Measurements from ENCODE around the gene INSYN2B. TPM values are rescaled to one million over a fixed set of nuclear protein-coding genes. Genes with fewer than 3 reads are reported as not detected.

Gene INSYN2B
- total and polyA plus RNA-seq, 7 experiments from 2014 or later = 0.08 to 0.12 TPM; not detected in 5

- ATAC-seq (no peak), DNase-seq (no peak)
- Mint-ChIP-seq H3K4me1 (peaks cover 0 to 8% (median 0%) of the 10 kb centered on the region in 7 donors), H3K27me3 (no peaks in the 10 kb centered on the region), H3K36me3 (peaks cover 24 to 74% (median 50%) of the 10 kb centered on the region in 5 donors), H3K9me3 (no peaks in the 10 kb centered on the region), H3K27ac (peak overlapping the region in 1 of 9 donors; percentile 27), H3K4me3 (no peak overlapping the region)
- Histone ChIP-seq H3K36me3 (ENCODE audit: control insufficient read depth in 2 of 3, insufficient read depth in 3 of 3, low read length in 3 of 3) (peaks cover 11 to 73% (median 18%) of the 10 kb centered on the region in 3 experiments), H3K4me1 (ENCODE audit: control insufficient read depth in 2 of 2, insufficient read depth in 2 of 2, low read length in 2 of 2) (no peaks in the 10 kb centered on the region), H3K4me3 (ENCODE audit: low read length) (no peak overlapping the region), H3K27me3 (ENCODE audit: control insufficient read depth in 2 of 2, insufficient read depth in 2 of 2, low read length in 2 of 2) (no peaks in the 10 kb centered on the region), H3K9me3 (ENCODE audit: control insufficient read depth in 2 of 3, low read length in 3 of 3) (no peaks in the 10 kb centered on the region), H3K27ac (ENCODE audit: low read depth, low read length) (no peak overlapping the region)
- intact Hi-C loops (cut with micrococcal nuclease) = no loop called here
- CTCF ChIA-PET = no interaction called here
- POLR2A ChIA-PET = no interaction called here
These were observed 13.1 kb upstream of the INSYN2B start for GRCh38 chr5:169993485-169993790.

GRCh38 chr5:169992789-169993484 lies 12.6 kb upstream of the INSYN2B start:
- H3K36me3 Mint-ChIP-seq = peaks cover 20 to 71% (median 46%) of the 10 kb centered on the region in 5 donors
- ATAC-seq (no peak), DNase-seq (no peak)
- H3K4me1 Mint-ChIP-seq = peaks cover 0 to 8% (median 0%) of the 10 kb centered on the region in 7 donors
- Histone ChIP-seq H3K4me1 (ENCODE audit: control insufficient read depth in 2 of 2, insufficient read depth in 2 of 2, low read length in 2 of 2) (no peaks in the 10 kb centered on the region), H3K9me3 (ENCODE audit: control insufficient read depth in 2 of 3, low read length in 3 of 3) (no peaks in the 10 kb centered on the region), H3K27ac (ENCODE audit: low read depth, low read length) (no peak overlapping the region), H3K4me3 (ENCODE audit: low read length) (no peak overlapping the region), H3K27me3 (ENCODE audit: control insufficient read depth in 2 of 2, insufficient read depth in 2 of 2, low read length in 2 of 2) (no peaks in the 10 kb centered on the region), H3K36me3 (ENCODE audit: control insufficient read depth in 2 of 3, insufficient read depth in 3 of 3, low read length in 3 of 3) (peaks cover 11 to 71% (median 17%) of the 10 kb centered on the region in 3 experiments)
- H3K4me3 Mint-ChIP-seq = no peak overlapping the region
- CTCF ChIA-PET = no interaction called here
- intact Hi-C loops (cut with micrococcal nuclease) = no loop called here
- H3K27ac Mint-ChIP-seq = no peak overlapping the region
- POLR2A ChIA-PET = no interaction called here
- H3K27me3 Mint-ChIP-seq = no peaks in the 10 kb centered on the region
- no peaks in the 10 kb centered on the region for H3K9me3 Mint-ChIP-seq

GRCh38 chr5:169991115-169991869 lies 11.0 kb upstream of the INSYN2B start:
- intact Hi-C loops (cut with micrococcal nuclease) = no loop called here
- ChIA-PET CTCF (no interaction called here), POLR2A (no interaction called here)
- H3K4me3 Mint-ChIP-seq = no peak overlapping the region
- H3K4me3 ChIP-seq (ENCODE audit: low read length) = no peak overlapping the region
- H3K9me3 ChIP-seq (ENCODE audit: control insufficient read depth in 2 of 3, low read length in 3 of 3) = no peaks in the 10 kb centered on the region
- H3K36me3 Mint-ChIP-seq = peaks cover 19 to 74% (median 51%) of the 10 kb centered on the region in 5 donors
- peaks cover 11 to 78% (median 14%) of the 10 kb centered on the region in 3 experiments for H3K36me3 ChIP-seq (ENCODE audit: control insufficient read depth in 2 of 3, insufficient read depth in 3 of 3, low read length in 3 of 3)
- no peak for ATAC-seq
- no peaks in the 10 kb centered on the region for H3K27me3 Mint-ChIP-seq
- DNase-seq = no peak
- H3K4me1 ChIP-seq (ENCODE audit: control insufficient read depth in 2 of 2, insufficient read depth in 2 of 2, low read length in 2 of 2) = no peaks in the 10 kb centered on the region
- H3K27ac ChIP-seq (ENCODE audit: low read depth, low read length) = no peak overlapping the region
- H3K4me1 Mint-ChIP-seq = peaks cover 0 to 8% (median 0%) of the 10 kb centered on the region in 7 donors
- H3K27me3 ChIP-seq (ENCODE audit: control insufficient read depth in 2 of 2, insufficient read depth in 2 of 2, low read length in 2 of 2) = no peaks in the 10 kb centered on the region
- peak overlapping the region in 1 of 9 donors; percentile 35 for H3K27ac Mint-ChIP-seq
- no peaks in the 10 kb centered on the region for H3K9me3 Mint-ChIP-seq

- Mint-ChIP-seq H3K4me1 (peaks cover 0 to 6% (median 0%) of the 10 kb centered on the region in 7 donors), H3K36me3 (peaks cover 19 to 77% (median 57%) of the 10 kb centered on the region in 5 donors), H3K4me3 (no peak overlapping the region), H3K9me3 (no peaks in the 10 kb centered on the region), H3K27me3 (no peaks in the 10 kb centered on the region), H3K27ac (no peak overlapping the region)
- CTCF ChIA-PET = no interaction called here
- DNase-seq (no peak), ATAC-seq (no peak)
- H3K27me3 ChIP-seq (ENCODE audit: control insufficient read depth in 2 of 2, insufficient read depth in 2 of 2, low read length in 2 of 2) = no peaks in the 10 kb centered on the region
- H3K4me1 ChIP-seq (ENCODE audit: control insufficient read depth in 2 of 2, insufficient read depth in 2 of 2, low read length in 2 of 2) = no peaks in the 10 kb centered on the region
- H3K9me3 ChIP-seq (ENCODE audit: control insufficient read depth in 2 of 3, low read length in 3 of 3) = no peaks in the 10 kb centered on the region
- H3K36me3 ChIP-seq (ENCODE audit: control insufficient read depth in 2 of 3, insufficient read depth in 3 of 3, low read length in 3 of 3) = peaks cover 8 to 78% (median 17%) of the 10 kb centered on the region in 3 experiments
- intact Hi-C loops (cut with micrococcal nuclease) = loop anchor here in 1 of 2 donors (10.0 kb wide), 1 partner anchor 235 kb away; no protein-coding TSS in a partner anchor
- POLR2A ChIA-PET = no interaction called here
- H3K27ac ChIP-seq (ENCODE audit: low read depth, low read length) = no peak overlapping the region
- no peak overlapping the region for H3K4me3 ChIP-seq (ENCODE audit: low read length)
These were observed 9.1 kb upstream of the INSYN2B start for GRCh38 chr5:169989365-169989764.

GRCh38 chr5:169988947-169989346 lies 8.7 kb upstream of the INSYN2B start:
- DNase-seq = no peak
- H3K27me3 ChIP-seq (ENCODE audit: control insufficient read depth in 2 of 2, insufficient read depth in 2 of 2, low read length in 2 of 2) = no peaks in the 10 kb centered on the region
- Mint-ChIP-seq H3K27ac (peak overlapping the region in 1 of 9 donors; percentile 45), H3K9me3 (no peaks in the 10 kb centered on the region), H3K36me3 (peaks cover 19 to 77% (median 57%) of the 10 kb centered on the region in 5 donors), H3K27me3 (no peaks in the 10 kb centered on the region), H3K4me1 (peaks cover 0 to 6% (median 0%) of the 10 kb centered on the region in 7 donors), H3K4me3 (no peak overlapping the region)
- ATAC-seq = no peak
- H3K4me1 ChIP-seq (ENCODE audit: control insufficient read depth in 2 of 2, insufficient read depth in 2 of 2, low read length in 2 of 2) = no peaks in the 10 kb centered on the region
- POLR2A ChIA-PET = no interaction called here
- no peak overlapping the region for H3K27ac ChIP-seq (ENCODE audit: low read depth, low read length)
- H3K9me3 ChIP-seq (ENCODE audit: control insufficient read depth in 2 of 3, low read length in 3 of 3) = no peaks in the 10 kb centered on the region
- intact Hi-C loops (cut with micrococcal nuclease) = loop anchor here in 1 of 2 donors (10.0 kb wide), 1 partner anchor 234 kb away; no protein-coding TSS in a partner anchor
- CTCF ChIA-PET = no interaction called here
- no peak overlapping the region for H3K4me3 ChIP-seq (ENCODE audit: low read length)
- H3K36me3 ChIP-seq (ENCODE audit: control insufficient read depth in 2 of 3, insufficient read depth in 3 of 3, low read length in 3 of 3) = peaks cover 12 to 78% (median 22%) of the 10 kb centered on the region in 3 experiments

- H3K9me3 Mint-ChIP-seq = peaks cover 0 to 1% (median 0%) of the 10 kb centered on the region in 11 donors
- peaks cover 0 to 6% (median 0%) of the 10 kb centered on the region in 7 donors for H3K4me1 Mint-ChIP-seq
- no peaks in the 10 kb centered on the region for H3K27me3 ChIP-seq (ENCODE audit: control insufficient read depth in 2 of 2, insufficient read depth in 2 of 2, low read length in 2 of 2)
- peaks cover 19 to 76% (median 53%) of the 10 kb centered on the region in 5 donors for H3K36me3 Mint-ChIP-seq
- ChIA-PET POLR2A (interaction anchor here (0.6 kb wide), 1 partner anchor 62 kb away, joined by 5 read pairs; no protein-coding TSS in a partner anchor), CTCF (no interaction called here)
- H3K36me3 ChIP-seq (ENCODE audit: control insufficient read depth in 2 of 3, insufficient read depth in 3 of 3, low read length in 3 of 3) = peaks cover 17 to 85% (median 26%) of the 10 kb centered on the region in 3 experiments
- DNase-seq (no peak), ATAC-seq (no peak)
- intact Hi-C loops (cut with micrococcal nuclease) = loop anchor here in 1 of 2 donors (10.0 kb wide), 1 partner anchor 233 kb away; no protein-coding TSS in a partner anchor
- no peaks in the 10 kb centered on the region for H3K27me3 Mint-ChIP-seq
- no peak overlapping the region for H3K4me3 Mint-ChIP-seq
- no peak overlapping the region for H3K4me3 ChIP-seq (ENCODE audit: low read length)
- H3K9me3 ChIP-seq (ENCODE audit: control insufficient read depth in 2 of 3, low read length in 3 of 3) = no peaks in the 10 kb centered on the region
- H3K4me1 ChIP-seq (ENCODE audit: control insufficient read depth in 2 of 2, insufficient read depth in 2 of 2, low read length in 2 of 2) = no peaks in the 10 kb centered on the region
- no peak overlapping the region for H3K27ac ChIP-seq (ENCODE audit: low read depth, low read length)
- no peak overlapping the region for H3K27ac Mint-ChIP-seq
These were observed 7.9 kb upstream of the INSYN2B start for GRCh38 chr5:169988206-169988605.
